CD8-positive, alpha-beta memory T cell (primary cell): ENCODE measurements around the gene TIGD3. TPM values are rescaled to one million over a fixed set of nuclear protein-coding genes. Genes with fewer than 3 reads are reported as not detected.

Experiments
- CTCF ChIA-PET: fragments of 350-600 bp; sonication (Branson Sonifier 250); formaldehyde crosslinking; loops from one replicate; lab custom pipeline; 2021; ENCODE audit warnings: antibody characterized with exemption; lab: Charles Lee
- POLR2A ChIA-PET: fragments of 350-600 bp; sonication (Branson Sonifier 250); formaldehyde crosslinking; loops from one replicate; lab custom pipeline; 2021; ENCODE audit warnings: antibody characterized with exemption; lab: Charles Lee
- DNase-seq, 5 donors: peaks; one replicate each; pipeline versions ENCODE4 v3.0.0 to v3.0.0-alpha.2; 2020 to 2022; ENCODE audit warnings: mixed read lengths in 1 of 5
- H3K27ac ChIP-seq: one replicate; pipeline ENCODE4 v1.7.0; 2013; ENCODE audit warnings: low read depth, mild to moderate bottlenecking, low read length, moderate library complexity
- H3K27me3 ChIP-seq: 2 replicates; pipeline ENCODE4 v1.7.0; 2013; ENCODE audit warnings: low read length, mild to moderate bottlenecking; ENCODE audit not compliant: insufficient read depth, poor library complexity, severe bottlenecking
- H3K36me3 ChIP-seq: 2 replicates; pipeline ENCODE4 v1.7.0; 2013; ENCODE audit warnings: mild to moderate bottlenecking, low read length, moderate library complexity; ENCODE audit not compliant: insufficient read depth
- H3K4me1 ChIP-seq: 2 replicates; pipeline ENCODE4 v1.7.0; 2013; ENCODE audit warnings: mild to moderate bottlenecking, low read length, moderate library complexity; ENCODE audit not compliant: insufficient read depth
- H3K4me3 ChIP-seq: 2 replicates; pipeline ENCODE4 v1.7.0; 2013; ENCODE audit warnings: mild to moderate bottlenecking, low read length
- H3K9me3 ChIP-seq: 2 replicates; pipeline ENCODE4 v1.7.0; 2013; ENCODE audit warnings: mild to moderate bottlenecking, low read length
- H3K27ac Mint-ChIP-seq, 8 donors: one replicate each; pipeline ENCODE4 v1.8.0; 2020 to 2021; ENCODE audit warnings: mixed read lengths in 8 of 8, mild to moderate bottlenecking in 6 of 8, inconsistent platforms in 3 of 8, moderate library complexity in 3 of 8
- H3K27me3 Mint-ChIP-seq, 2 donors: one replicate each; pipeline ENCODE4 v1.8.0; 2020 to 2021; ENCODE audit warnings: mixed read lengths in 2 of 2, mild to moderate bottlenecking in 1 of 2, moderate library complexity in 1 of 2
- H3K36me3 Mint-ChIP-seq, 3 donors: one replicate each; pipeline ENCODE4 v1.8.0; 2020 to 2021; ENCODE audit warnings: mixed read lengths in 3 of 3, inconsistent platforms in 1 of 3, mild to moderate bottlenecking in 1 of 3
- H3K4me1 Mint-ChIP-seq, 3 donors: one replicate each; pipeline ENCODE4 v1.8.0; 2020 to 2021; ENCODE audit warnings: mixed read lengths in 3 of 3, inconsistent platforms in 1 of 3, mild to moderate bottlenecking in 1 of 3
- H3K4me3 Mint-ChIP-seq, 7 donors: one replicate each; pipeline ENCODE4 v1.8.0; 2020 to 2021; ENCODE audit warnings: mixed read lengths in 7 of 7, mild to moderate bottlenecking in 6 of 7, moderate library complexity in 4 of 7, inconsistent platforms in 2 of 7
- H3K9me3 Mint-ChIP-seq, 5 donors: one replicate each; pipeline ENCODE4 v1.8.0; 2020 to 2022; ENCODE audit warnings: mixed read lengths in 5 of 5, mild to moderate bottlenecking in 3 of 5, moderate library complexity in 2 of 5, inconsistent platforms in 1 of 5
- polyA plus RNA-seq: library from polyadenylated mRNA; unstranded; fragments of 300-500 nt; fragmentation: Illumina TruSeq; gene quantifications from one replicate; pipeline ENCODE4 v1.2.3, GENCODE V29; 2021
- total RNA-seq, 2 experiments: library from RNA; stranded (reverse); gene quantifications; one replicate each; pipeline ENCODE4 v1.2.3, GENCODE V29; 2021

The TIGD3 gene
- total and polyA plus RNA-seq, 3 experiments from 2014 or later, result 0.59 to 1.2 (median 0.91) TPM

GRCh38 chr11:65351511-65351910, 3.0 kb upstream of the TIGD3 start:
- H3K4me3 Mint-ChIP-seq, result no peak overlapping the region
- Histone ChIP-seq H3K9me3 (no peaks in the 10 kb centered on the region), H3K4me3 (no peak overlapping the region), H3K4me1 (peaks cover 14% of the 10 kb centered on the region), H3K27ac (no peak overlapping the region), H3K36me3 (peaks cover 32% of the 10 kb centered on the region), H3K27me3 (no peaks in the 10 kb centered on the region)
- H3K9me3 Mint-ChIP-seq, result no peaks in the 10 kb centered on the region
- peaks cover 0 to 14% (median 11%) of the 10 kb centered on the region in 3 donors for H3K4me1 Mint-ChIP-seq
- peaks cover 0 to 5% of the 10 kb centered on the region in 2 donors for H3K27me3 Mint-ChIP-seq
- ChIA-PET POLR2A (no interaction called here), CTCF (interaction anchor here (1.1 to 3.9 kb wide), 4 partner anchors 17 to 36 kb away, joined by 3 to 11 read pairs (median 6); partner anchors contain the start of genes CDC42EP2 and DPF2)
- peaks cover 2 to 58% (median 12%) of the 10 kb centered on the region in 3 donors for H3K36me3 Mint-ChIP-seq
- peak overlapping the region in 1 of 8 donors; percentile 86 for H3K27ac Mint-ChIP-seq
- no peak for DNase-seq

- Histone ChIP-seq H3K4me3 (no peak overlapping the region), H3K27me3 (no peaks in the 10 kb centered on the region), H3K9me3 (no peaks in the 10 kb centered on the region), H3K4me1 (peaks cover 14% of the 10 kb centered on the region), H3K27ac (no peak overlapping the region), H3K36me3 (peaks cover 29% of the 10 kb centered on the region)
- Mint-ChIP-seq H3K9me3 (no peaks in the 10 kb centered on the region), H3K27me3 (peaks cover 0 to 5% of the 10 kb centered on the region in 2 donors), H3K4me3 (peak overlapping the region in 1 of 7 donors; percentile 83), H3K4me1 (peaks cover 0 to 14% (median 11%) of the 10 kb centered on the region in 3 donors), H3K27ac (peak overlapping the region in 6 of 8 donors; percentile 8 to 83 (median 62)), H3K36me3 (peaks cover 0 to 51% (median 9%) of the 10 kb centered on the region in 3 donors)
- CTCF ChIA-PET, result interaction anchor here (1.3 to 1.6 kb wide), 2 partner anchors 19 to 23 kb away, joined by 5 to 6 read pairs; partner anchors contain the start of gene DPF2
- POLR2A ChIA-PET, result interaction anchor here (0.6 kb wide), 1 partner anchor 156 kb away, joined by 3 read pairs; no protein-coding TSS in a partner anchor
- no peak for DNase-seq
These were observed 1.8 kb upstream of the TIGD3 start for GRCh38 chr11:65352783-65353182.

GRCh38 chr11:65353376-65353775, 1.2 kb upstream of the TIGD3 start:
- peaks cover 0 to 5% of the 10 kb centered on the region in 2 donors for H3K27me3 Mint-ChIP-seq
- ChIA-PET POLR2A (interaction anchor here (1.4 kb wide), 1 partner anchor 21 kb away, joined by 4 read pairs; no protein-coding TSS in a partner anchor), CTCF (interaction anchor here (1.2 kb wide), 1 partner anchor 63 kb away, joined by 4 read pairs; no protein-coding TSS in a partner anchor)
- Histone ChIP-seq H3K4me3 (no peak overlapping the region), H3K27ac (no peak overlapping the region), H3K9me3 (no peaks in the 10 kb centered on the region), H3K36me3 (peaks cover 23% of the 10 kb centered on the region), H3K4me1 (peaks cover 14% of the 10 kb centered on the region), H3K27me3 (no peaks in the 10 kb centered on the region)
- peaks cover 0 to 14% (median 11%) of the 10 kb centered on the region in 3 donors for H3K4me1 Mint-ChIP-seq
- peak overlapping the region in 7 of 8 donors; percentile 4 to 97 (median 72) for H3K27ac Mint-ChIP-seq
- H3K4me3 Mint-ChIP-seq, result peak overlapping the region in 6 of 7 donors; percentile 60 to 83 (median 74)
- no peaks in the 10 kb centered on the region for H3K9me3 Mint-ChIP-seq
- no peak for DNase-seq
- peaks cover 0 to 45% (median 9%) of the 10 kb centered on the region in 3 donors for H3K36me3 Mint-ChIP-seq

GRCh38 chr11:65353900-65354264, 669 bp upstream of the TIGD3 start:
- Mint-ChIP-seq H3K27me3 (peaks cover 0 to 5% of the 10 kb centered on the region in 2 donors), H3K36me3 (peaks cover 0 to 40% (median 4%) of the 10 kb centered on the region in 3 donors), H3K4me1 (peaks cover 0 to 14% (median 11%) of the 10 kb centered on the region in 3 donors), H3K27ac (peak overlapping the region; percentile 4 to 97 (median 64)), H3K9me3 (no peaks in the 10 kb centered on the region), H3K4me3 (peak overlapping the region; percentile 60 to 83 (median 79))
- no peaks in the 10 kb centered on the region for H3K9me3 ChIP-seq
- ChIA-PET CTCF (interaction anchor here (0.7 to 1.2 kb wide), 2 partner anchors 63 to 171 kb away, joined by 3 to 4 read pairs; partner anchors contain the start of gene SCYL1), POLR2A (interaction anchor here (0.8 to 1.4 kb wide), 2 partner anchors 21 to 153 kb away, joined by 3 to 4 read pairs; no protein-coding TSS in a partner anchor)
- peaks cover 18% of the 10 kb centered on the region for H3K36me3 ChIP-seq
- DNase-seq, result no peak
- H3K4me1 ChIP-seq, result peaks cover 14% of the 10 kb centered on the region
- H3K27ac ChIP-seq, result no peak overlapping the region
- H3K27me3 ChIP-seq, result no peaks in the 10 kb centered on the region
- peak overlapping the region; percentile 60 for H3K4me3 ChIP-seq

- Mint-ChIP-seq H3K27me3 (peaks cover 0 to 5% of the 10 kb centered on the region in 2 donors), H3K9me3 (no peaks in the 10 kb centered on the region), H3K27ac (peak overlapping the region in 7 of 8 donors; percentile 60 to 89 (median 78)), H3K4me3 (peak overlapping the region; percentile 88 to 97 (median 90)), H3K4me1 (peaks cover 0 to 14% (median 11%) of the 10 kb centered on the region in 3 donors), H3K36me3 (peaks cover 0 to 28% (median 3%) of the 10 kb centered on the region in 3 donors)
- H3K9me3 ChIP-seq, result no peaks in the 10 kb centered on the region
- peak overlapping the region; percentile 60 for H3K4me3 ChIP-seq
- no peaks in the 10 kb centered on the region for H3K27me3 ChIP-seq
- ChIA-PET POLR2A (interaction anchor here (0.6 to 1.1 kb wide), 5 partner anchors 22 to 248 kb away, joined by 3 to 9 read pairs (median 3); partner anchors contain the start of genes DPF2 and SCYL1), CTCF (no interaction called here)
- H3K27ac ChIP-seq, result peak overlapping the region; percentile 43
- peaks cover 10% of the 10 kb centered on the region for H3K36me3 ChIP-seq
- DNase-seq, result peak; percentile 40 to 79 (median 54)
- H3K4me1 ChIP-seq, result peaks cover 14% of the 10 kb centered on the region
These were observed 643 bp downstream of the TIGD3 start for GRCh38 chr11:65355013-65355775.

GRCh38 chr11:65355776-65356393, 1.3 kb downstream of the TIGD3 start:
- Mint-ChIP-seq H3K27ac (peak overlapping the region in 3 of 8 donors; percentile 17 to 89 (median 64)), H3K27me3 (peaks cover 0 to 5% of the 10 kb centered on the region in 2 donors), H3K4me1 (peaks cover 0 to 14% (median 11%) of the 10 kb centered on the region in 3 donors), H3K36me3 (peaks cover 0 to 23% (median 3%) of the 10 kb centered on the region in 3 donors), H3K9me3 (no peaks in the 10 kb centered on the region), H3K4me3 (peak overlapping the region; percentile 88 to 97 (median 90))
- peak in 1 of 5 donors; percentile 50 for DNase-seq
- Histone ChIP-seq H3K4me1 (peaks cover 14% of the 10 kb centered on the region), H3K4me3 (no peak overlapping the region), H3K9me3 (no peaks in the 10 kb centered on the region), H3K27ac (no peak overlapping the region), H3K27me3 (no peaks in the 10 kb centered on the region), H3K36me3 (peaks cover 10% of the 10 kb centered on the region)
- ChIA-PET CTCF (interaction anchor here (1.4 kb wide), 1 partner anchor 26 kb away, joined by 3 read pairs; no protein-coding TSS in a partner anchor), POLR2A (interaction anchor here (0.6 to 1.1 kb wide), 7 partner anchors 22 to 734 kb away, joined by 3 to 9 read pairs (median 3); partner anchors contain the start of genes DPF2, NEAT1 and SCYL1)

- no peak for DNase-seq
- Mint-ChIP-seq H3K4me3 (peak overlapping the region in 6 of 7 donors; percentile 51 to 97 (median 72)), H3K27ac (peak overlapping the region in 1 of 8 donors; percentile 85), H3K36me3 (peaks cover 0 to 17% (median 3%) of the 10 kb centered on the region in 3 donors), H3K4me1 (peaks cover 0 to 14% (median 11%) of the 10 kb centered on the region in 3 donors), H3K9me3 (no peaks in the 10 kb centered on the region), H3K27me3 (peaks cover 0 to 5% of the 10 kb centered on the region in 2 donors)
- Histone ChIP-seq H3K27me3 (no peaks in the 10 kb centered on the region), H3K27ac (no peak overlapping the region), H3K36me3 (peaks cover 10% of the 10 kb centered on the region), H3K4me3 (no peak overlapping the region), H3K9me3 (no peaks in the 10 kb centered on the region), H3K4me1 (peaks cover 14% of the 10 kb centered on the region)
- ChIA-PET POLR2A (interaction anchor here (0.6 to 1.0 kb wide), 3 partner anchors 67 to 733 kb away, joined by 3 to 4 read pairs (median 3); partner anchors contain the start of gene NEAT1), CTCF (interaction anchor here (1.3 to 1.4 kb wide), 2 partner anchors 25 to 60 kb away, joined by 3 read pairs; no protein-coding TSS in a partner anchor)
These were observed 1.9 kb downstream of the TIGD3 start for GRCh38 chr11:65356394-65356972.
